ENCODE data around the gene SEMA3G.

SEMA3G gene

DNA sequence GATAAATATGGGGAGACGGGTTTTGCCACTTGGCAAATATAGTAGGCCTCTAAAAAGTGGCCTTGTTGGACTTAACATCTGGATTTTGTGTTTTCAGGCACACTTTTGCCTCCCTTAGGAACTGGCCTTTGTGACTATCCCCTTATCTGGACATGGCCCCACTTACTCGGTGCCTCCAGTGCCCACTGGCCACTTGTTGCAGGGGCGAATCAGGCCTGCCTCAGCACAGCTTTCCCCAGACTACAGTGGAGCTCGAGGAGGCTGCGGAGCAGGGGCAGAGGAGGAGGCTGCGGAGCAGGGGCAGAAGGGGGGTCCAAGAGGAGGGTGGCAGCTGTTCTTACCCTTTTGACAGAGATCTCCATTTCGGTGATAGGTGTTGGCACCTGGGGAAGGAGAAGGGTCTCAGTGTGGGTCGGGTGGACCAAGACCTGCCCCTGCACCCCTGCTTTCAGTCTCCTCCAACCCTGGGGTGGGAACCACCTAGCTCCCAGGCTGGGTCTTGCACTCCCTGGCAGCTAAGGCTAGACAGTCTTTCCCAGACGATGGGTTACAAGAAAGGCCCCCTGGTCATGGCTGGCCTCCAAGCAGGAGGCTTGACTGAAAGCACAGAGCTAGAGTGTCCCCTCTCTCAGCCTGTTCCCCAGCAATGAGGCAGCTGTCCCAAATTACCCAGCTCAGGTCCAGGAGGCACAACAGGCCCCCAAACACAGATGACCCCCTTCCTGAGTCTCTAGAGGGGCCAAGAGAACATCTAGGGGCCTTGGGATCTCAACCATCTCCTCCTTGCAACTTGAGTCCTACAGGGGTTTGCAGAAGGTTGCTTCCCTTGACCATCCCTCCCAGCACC is 6.1 kb downstream of the SEMA3G start:
- peak; percentile 45 for DNase-seq

DNA sequence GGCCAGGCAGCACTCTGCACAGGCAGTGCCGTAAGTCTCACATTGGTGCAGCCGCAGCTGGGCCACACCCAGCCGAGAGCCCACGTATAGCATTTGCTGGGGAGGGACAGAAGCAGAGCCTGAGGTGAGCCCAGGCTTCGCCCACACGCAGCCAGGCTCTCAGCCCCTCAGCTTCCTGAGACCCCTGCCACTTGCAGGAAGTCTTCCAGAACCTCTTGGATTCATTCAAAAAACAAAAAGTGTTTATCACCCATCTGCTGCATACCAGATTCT is 6.9 kb downstream of the SEMA3G start:
- DNase-seq, result no peak

DNA sequence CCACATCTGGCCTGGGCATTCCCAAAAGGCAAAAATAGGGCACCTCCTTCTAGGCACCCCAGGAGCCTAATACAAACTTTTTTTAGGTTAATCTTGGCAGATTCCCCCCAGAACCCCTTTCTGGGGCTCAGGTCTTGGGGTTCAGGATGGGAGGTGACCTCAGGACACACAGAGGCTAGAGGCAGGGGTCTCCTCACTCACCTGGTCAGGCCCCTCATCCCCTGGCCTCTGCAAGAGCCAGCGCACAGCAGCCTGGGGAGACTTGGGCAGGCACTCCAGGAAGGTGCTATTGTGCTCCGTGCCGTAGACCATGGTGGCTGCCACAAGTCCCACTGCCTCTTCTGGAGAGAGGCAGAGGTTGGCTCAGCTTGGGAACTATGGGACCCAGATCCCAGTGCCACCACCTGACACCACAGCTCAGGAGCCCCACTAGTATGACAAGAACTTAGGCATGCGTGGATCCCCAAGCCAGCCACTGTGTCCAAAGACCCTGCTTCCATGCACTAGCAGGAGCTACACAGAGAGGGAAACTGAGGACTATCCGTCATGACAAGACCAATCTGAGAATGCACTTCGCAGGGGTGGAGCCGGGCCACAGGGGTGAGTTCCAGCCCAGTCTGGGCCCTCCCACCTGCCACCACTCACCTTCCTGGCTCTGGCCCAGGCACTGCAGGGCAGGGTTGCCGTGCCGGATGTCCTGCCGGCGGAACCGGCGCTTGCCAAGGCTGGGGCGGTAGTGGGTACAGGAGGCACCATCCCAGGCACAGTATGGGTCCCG is 7.4 kb downstream of the SEMA3G start:
- peak; percentile 54 for DNase-seq

DNA sequence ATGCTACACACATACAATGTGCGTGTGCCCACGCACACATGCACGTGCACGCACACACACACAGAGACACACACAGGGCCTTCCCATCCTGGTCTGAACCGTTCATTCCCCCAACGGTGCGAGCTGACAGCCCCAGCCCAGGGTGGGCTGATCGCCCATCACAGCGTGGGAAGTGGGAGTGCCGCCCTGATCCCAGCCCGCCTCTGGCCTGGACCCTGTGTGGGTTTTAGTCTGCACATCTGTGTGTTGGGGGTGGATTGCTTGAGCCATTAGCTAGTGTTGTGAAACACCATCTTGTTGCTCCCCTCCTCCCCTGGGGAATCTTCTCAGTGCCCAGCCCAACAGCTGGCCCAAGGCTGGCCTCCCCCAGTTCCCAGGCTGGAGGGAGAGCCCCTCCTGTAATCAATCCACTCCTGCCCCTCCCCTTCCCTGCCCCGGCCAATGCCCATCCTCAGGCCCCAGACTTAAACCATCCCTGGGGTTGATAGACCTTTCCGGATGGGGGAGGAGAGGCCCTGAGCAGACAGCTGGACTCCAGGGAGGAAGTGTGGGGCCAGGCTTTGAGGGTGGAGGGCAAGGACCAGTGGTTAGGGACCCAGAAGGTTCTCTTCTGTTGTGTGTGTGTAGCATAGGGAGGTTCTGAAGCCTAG is 8.3 kb downstream of the SEMA3G start:
- DNase-seq, result peak; percentile 59

DNA sequence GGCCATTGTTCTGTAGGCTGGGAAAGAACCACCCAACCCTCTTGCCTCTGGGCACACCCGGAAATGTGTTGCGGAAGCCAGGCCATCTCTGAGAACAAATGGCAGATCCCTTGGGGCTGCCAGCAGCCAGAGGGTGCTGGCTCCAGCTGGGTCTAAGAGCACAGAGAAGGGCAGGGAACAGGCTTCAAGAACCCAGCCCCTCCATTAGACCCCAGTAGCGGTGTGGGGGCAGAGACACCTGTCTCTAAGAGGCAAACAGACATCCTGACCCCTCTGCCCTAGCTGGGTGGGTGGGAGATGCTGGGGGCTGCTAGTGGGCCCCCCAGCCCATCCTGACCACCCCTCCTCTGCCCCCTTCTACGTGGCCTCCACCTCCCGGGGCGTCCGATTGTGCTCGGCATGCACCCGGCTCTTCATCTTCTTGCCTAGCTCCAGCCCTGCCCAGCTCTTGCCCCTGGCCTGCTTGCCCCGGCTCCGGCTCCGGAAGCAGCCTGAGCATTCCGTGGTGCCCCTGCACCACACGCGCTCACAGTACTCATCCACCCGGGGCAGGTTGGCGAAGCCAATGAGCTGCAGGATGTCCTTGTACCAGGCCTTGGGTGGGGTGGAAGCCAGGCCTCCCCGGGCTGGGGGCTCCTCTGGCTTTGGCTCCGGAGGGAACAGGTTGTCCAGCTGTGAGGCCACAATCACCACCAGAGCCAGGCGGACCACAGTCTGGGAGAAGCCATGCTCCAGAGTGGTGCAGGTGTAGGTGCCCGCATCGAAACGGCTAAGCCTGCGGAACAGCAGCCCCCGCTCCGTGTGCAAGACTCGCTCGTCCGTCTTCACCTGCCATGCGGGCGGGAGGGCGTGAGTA is 9.4 kb downstream of the SEMA3G start:
- DNase-seq, result peak; percentile 61

DNA sequence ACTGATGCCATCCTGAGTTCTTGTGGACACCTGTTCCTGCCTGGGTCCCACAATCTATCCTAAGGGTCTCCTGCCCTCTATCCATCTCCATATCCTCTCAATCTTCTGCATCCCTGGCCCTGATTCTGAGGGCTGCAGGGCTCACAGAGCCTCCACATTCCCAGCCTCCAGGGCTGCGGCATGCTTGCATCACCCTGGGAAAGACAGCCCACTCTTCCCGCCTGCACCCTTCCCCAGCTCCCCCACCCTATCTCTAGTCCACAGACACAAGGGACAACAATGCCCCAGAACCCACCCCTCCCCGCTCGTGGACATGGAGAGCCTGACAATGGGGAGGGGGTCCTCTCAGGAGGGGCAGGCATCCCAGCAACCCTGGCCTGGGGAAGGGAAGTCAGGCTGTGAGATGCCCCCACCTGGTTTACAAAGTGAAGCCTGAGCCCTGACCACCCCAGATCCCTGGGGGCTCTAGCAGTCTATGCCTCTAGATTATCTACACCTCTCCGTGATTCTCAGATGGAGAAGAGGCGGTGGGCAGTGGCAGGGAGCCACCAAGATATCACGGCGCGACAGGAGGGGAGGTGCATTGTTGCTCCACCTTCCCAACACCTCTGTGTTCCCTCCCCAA is 10.3 kb downstream of the SEMA3G start:
- peak; percentile 42 for DNase-seq

DNA sequence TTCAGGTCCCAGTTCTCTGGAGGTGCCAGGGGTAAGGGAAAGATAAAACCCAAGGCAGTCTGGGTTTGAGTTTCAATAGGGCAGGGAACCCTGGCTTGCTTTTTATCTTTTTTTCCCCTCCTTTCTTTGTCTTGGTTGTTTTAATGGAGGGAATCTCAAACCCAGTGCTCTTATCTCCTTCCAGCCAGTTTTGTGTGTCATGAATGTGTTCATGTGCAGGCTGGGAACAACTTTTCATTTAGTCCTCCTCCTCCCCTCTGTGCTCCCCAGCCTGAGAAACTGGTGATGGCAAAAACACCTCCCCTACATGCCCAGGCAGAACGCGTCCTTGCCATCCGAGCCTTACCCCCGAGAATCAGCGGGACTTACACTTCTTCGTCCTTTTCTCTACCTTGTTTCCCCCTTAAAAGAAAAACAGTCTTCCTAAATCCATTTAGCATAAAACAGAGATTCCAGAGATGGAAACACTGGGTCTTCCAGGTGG is 10.9 kb downstream of the SEMA3G start:
- DNase-seq, result peak; percentile 16

DNA sequence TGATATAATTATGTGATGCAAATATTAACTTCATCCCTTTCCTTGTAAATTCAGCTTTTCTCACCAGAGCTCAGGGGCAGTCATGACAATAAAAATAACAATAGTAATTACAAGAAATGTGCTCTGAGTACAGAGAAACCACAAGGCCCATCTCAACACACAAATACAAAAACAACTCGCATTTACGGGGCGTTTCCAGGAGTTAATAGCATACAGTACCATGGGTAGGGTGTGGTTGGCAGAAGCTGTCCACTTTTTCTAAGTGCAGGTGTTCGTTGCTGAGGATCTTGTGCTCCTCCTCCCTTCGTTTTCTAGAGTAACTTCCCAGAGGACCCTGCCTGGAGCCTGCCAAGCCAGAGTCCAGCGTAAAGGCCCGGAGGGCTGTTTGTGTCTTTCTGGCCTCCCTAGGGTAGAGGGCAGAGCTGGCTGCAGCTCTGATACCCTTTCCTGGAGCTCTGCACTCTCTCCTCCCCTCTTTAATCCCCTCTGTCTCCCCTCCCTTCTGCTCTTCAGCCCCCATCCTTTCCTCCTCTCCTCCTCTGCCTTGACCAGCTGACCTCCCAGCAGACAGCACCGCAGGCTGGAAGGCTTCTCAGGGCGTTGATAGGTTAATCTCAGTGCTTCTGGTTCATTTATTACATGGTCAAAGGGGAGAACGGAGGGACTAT is 11.4 kb downstream of the SEMA3G start:
- peak; percentile 46 for DNase-seq

DNA sequence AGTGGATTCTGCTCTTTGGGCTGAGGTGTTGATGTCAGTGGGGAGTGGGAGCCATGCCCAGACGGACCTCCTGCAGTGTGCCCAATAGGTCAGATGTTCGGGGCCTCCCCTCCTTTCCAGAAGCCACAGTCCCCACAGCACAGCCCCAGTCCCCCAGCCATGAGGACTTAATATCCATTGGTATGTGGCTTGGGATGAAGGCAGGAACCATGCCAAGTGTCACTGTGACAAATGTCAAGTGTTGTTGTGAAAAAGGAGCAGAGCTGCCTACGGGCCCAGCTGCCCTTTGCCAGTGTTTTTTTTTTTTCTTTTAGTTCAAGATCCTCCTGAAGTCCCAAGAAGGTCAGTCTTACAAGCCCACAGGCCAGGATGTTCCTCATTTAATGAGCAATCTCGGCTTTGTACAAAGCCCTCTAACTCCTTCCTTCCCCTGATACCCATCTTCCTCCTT is 12.2 kb downstream of the SEMA3G start:
- peak; percentile 43 for DNase-seq

DNA sequence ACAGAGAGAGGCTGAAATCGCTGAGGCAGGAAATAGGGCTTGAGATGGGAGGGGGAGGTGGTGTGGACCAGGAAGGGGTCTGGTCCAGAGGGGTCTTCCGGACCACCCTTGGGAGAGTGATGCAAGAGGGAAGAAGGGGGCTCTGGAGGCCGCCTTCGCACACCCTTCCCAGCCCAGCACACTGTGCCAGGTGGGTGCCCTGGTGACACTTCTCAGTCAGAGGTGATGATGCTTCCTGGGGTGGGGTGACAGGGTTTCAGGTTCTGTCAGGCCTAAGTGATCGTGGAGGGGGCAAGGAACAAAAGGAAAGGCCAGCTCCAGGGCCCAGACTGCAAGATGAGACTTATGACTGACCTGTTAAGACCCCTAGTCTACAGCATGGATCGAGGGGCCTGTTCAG is 12.7 kb downstream of the SEMA3G start:
- peak; percentile 45 for DNase-seq

DNA sequence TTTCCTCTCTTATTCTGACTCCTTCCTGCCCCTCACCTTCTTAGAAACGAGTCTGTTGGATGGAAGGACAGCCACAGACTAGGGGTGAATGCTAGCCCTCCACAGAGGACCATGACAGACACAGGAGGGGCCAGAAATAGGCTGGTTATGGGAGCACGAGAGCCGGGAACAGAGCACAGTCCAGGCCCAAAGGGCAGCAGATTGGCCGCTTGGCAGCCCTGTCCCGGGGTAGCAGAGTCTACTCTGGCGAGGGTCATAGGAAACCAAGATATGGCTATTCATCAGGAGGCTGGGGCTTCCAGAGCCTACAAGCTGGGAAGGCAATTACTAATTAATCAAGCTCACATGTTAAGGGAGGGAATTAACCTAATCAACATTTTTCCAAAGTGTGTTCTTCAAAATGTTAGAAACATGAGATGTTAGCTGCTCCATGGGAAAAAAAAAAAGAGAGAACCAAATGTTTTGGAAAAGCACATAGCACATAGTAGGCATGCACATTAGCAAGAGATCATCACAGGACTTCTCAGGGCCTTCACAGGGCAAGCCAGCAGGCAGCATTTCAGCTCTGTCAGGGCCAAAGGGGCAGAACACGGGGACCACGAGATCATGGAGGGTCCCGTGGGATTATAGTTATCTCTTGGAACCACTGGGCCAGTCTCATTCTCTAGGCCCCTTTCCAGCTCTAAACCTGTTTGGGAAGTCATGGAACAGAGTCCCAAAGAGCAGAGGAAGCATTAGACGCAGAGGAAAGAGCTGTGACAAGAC is 13.3 kb downstream of the SEMA3G start:
- peak; percentile 5 for DNase-seq

DNA sequence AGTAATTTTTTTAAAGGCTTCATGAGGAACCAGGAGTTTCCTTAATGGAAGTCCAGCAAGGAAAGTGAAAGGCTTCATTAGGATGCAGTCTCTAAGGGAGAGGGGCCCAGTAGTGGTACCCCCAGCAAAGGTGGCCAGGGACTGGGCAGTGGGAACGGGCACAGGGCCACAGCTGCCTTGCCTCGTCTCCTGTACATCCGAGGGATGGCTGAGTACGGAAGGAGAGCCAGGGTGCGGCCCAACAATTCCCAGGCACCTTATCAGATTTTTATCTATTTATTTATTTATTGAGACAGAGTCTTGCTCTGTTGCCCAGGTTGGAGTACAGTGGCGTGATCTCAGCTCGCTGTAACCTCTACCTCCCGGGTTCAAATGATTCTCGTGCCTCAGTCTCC is 14.5 kb downstream of the SEMA3G start:
- DNase-seq, result peak; percentile 19

DNA sequence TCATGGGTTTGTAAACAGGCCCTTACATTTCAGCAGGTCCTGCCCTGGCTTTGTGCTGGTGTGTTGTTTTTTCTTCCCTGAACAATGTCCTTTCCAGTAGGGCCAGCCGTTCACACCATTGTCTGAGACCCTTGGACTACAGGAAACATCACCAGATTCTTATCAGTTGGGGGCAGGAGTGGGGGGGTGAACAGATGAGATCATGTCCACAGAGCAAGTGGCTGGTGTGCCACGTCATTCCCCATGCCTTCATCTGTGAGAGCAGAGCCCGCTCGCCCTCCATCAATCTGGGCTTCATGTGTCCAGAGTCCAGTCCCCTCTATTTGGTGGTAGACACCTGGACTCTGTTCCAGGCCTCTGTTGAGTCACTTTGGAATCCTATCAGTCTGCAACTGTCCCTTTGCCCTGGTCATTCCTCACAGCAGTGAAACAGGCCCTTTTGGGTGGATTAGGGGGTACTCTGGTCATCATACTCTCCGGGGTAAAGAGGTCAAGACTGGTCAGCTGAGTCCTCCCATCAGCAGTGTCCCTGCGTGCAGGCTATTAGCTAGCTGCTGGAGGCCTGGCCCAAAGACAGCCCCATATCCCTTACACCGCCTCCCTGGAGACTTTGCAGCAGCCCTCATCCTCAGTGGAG is 15.0 kb downstream of the SEMA3G start:
- peak; percentile 34 for DNase-seq

DNA sequence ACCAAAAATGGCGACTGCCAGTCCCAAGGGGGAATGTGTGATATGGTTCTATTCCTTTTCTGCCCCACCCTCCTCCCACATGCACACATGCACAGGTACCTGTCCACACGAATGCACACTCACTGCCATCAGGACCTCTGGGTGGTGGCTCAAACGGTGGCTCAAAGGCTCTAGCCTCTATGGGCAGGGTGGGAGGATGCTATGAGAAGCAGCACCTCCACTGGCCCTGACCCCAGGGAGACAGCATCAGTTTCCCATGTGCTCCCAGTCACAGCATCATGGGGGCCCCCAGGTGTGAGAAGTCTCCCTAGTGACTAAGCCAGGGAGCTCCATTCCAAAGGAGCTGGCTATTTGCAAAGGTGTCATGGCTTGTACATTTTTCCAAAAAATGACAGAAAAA is 15.9 kb downstream of the SEMA3G start:
- DNase-seq, result peak; percentile 57

DNA sequence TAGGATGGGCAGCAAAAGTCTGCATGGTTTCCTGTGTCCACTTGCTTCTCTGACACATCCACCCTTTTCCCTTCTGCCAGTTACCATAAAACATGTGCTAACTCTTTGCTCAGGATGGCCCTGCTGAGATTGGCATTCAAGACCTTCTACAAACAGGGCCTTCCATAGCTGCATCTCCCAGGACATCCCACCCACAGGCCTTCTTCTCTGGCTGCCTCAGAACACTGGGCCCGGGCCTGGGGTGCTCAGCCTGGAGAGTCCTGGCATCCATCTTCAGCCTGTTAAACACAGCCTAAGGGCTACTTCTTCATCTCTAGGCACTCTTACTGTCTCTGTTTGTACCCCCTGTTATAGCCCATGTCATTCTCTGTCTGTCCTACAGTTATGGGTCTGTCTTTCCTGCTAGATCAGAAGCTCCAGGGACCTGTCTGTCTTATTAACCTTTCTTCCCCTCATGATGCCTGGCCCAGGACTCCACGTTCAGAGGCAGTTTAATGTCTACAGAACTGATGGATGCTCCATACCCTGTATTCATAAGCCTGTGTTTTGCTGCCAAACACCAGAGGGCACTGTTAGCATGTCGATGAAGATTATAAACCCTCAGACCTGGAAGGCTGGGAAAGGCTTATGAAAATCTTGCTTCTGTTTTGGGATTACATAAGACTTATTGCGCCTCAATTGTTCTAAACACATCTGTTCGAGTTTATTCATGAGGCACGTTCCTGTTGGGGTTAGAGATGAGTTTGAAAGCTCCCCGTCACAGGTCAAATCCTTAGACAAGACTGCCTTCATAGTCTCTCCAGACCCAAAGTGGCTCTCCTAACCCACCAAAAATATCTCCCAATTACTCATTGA is 16.5 kb downstream of the SEMA3G start:
- DNase-seq, result peak; percentile 64

DNA sequence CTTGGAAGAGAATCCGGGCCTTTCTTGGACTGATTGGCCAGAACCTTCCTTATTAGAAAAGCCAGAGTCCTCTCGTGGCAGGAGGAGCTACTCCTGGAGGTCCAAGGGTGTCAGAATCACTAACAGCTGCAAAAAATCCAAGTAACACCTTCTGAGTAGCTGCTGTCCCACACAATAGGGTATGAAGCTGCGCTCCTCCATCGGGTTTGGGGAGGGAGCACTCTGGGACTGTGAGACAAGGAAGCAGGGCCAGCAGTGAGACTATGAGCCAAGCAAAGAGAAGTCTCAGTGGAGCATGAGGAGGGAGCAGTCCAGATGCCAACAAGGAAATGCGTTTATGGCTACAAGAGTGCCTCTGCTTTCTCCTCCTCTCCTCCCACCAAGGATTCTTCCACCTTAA is 21.7 kb downstream of the SEMA3G start:
- peak; percentile 24 for DNase-seq

DNA sequence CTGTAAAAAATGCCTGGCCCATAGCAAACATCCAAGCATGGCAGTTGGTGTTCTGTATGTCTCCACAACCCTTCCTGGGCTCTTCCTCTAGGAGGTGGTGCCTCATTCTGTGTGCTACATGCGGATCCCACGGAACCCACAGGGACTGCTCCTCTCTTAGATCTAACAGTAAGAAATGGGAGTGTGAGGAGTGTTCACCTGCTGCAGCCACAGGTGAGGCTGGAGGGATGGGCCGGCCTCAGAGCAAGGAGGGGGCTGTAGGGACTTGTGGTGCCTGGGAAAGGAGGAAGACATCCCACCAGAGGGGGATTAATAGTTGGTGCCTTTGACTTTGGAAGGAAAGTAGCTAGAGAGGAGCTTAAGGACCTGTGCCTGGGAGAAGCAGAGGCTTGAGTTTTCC is 22.2 kb downstream of the SEMA3G start:
- no peak for DNase-seq

DNA sequence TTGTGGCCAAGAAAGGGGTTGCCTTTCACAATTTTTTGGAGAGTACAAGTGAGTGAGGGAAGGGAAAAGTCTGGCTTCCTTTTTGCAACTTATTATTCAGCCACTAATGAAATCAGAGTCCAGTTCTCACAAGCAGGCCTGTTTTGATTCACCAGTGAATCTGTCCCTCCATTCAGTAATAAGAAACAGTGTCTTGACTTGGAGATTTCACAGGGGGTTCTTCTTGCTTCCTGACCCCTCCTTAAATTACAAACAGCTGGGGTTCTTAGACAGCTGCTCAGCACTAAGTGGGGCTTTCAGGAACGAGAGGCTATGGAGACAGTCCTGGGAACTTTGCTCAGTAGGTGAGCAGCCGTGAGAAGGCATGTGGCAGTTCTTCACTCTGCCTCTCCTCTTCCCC is 24.5 kb downstream of the SEMA3G start:
- peak; percentile 37 for DNase-seq

DNA sequence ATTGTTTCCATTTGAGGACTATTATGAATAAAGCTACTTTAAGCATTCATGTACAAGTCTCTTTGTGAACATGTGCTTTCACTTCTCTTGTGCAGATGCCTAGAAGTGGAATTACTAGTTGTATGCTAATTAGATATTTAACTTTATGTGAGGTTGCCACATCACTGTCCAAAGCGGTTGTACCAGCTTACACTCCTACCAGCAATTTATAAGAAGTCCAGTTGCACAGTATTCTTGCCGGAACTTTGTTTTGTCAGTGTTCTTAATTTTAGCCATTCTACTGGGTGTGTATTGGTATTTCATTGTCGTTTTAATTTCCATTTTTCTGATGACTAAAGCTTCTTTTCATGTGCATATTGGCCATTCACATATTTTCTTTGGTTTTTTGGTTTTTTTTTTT is 29.1 kb downstream of the SEMA3G start:
- DNase-seq, result peak; percentile 2

Measured in activated effector memory CD4-positive, alpha-beta T cell treated with anti-CD3 and anti-CD28 coated beads, Interleukin-2, amount 50 U/mL, for 16 hours (primary cell).